Endothelial cell of umbilical vein (primary cell): ENCODE results near the gene UBTD2. TPM values are rescaled to one million over a fixed set of nuclear protein-coding genes. Genes with fewer than 3 reads are reported as not detected.

Experiments used
- BruUV-seq: library from RNA; stranded (reverse); fragments of 400-500 nt; replicated peaks from 2 replicates; lab custom pipeline; 2021; lab: Mats Ljungman, UMichigan
- CTCF ChIA-PET: fragments of 300-600, 350-600 bp; sonication (Branson Sonifier 250); formaldehyde crosslinking; loops from one replicate; lab custom pipeline; 2021; ENCODE audit warnings: antibody characterized with exemption, inconsistent platforms; lab: Charles Lee
- POLR2A ChIA-PET: fragments of 300-600, 350-600 bp; sonication (Branson Sonifier 250); formaldehyde crosslinking; loops from one replicate; lab custom pipeline; 2021; ENCODE audit warnings: antibody characterized with exemption, inconsistent platforms; lab: Charles Lee
- DNase-seq: peaks from one replicate; pipeline ENCODE4 v3.0.0-alpha.2; 2011; ENCODE audit warnings: low read depth, low spot score
- FAIRE-seq: peaks from 2 replicates; lab custom pipeline; 2011; peaks lifted over from hg19 to GRCh38; lab: Jason Lieb, UNC
- H2AFZ ChIP-seq: 2 replicates; pipeline ENCODE4 v1.6.0; 2012; ENCODE audit warnings: low read depth, low read length, control low read depth, inconsistent platforms
- H3K27ac ChIP-seq: 2 replicates; pipeline ENCODE4 v1.5.1; 2011; ENCODE audit warnings: low read depth, mild to moderate bottlenecking, control low read depth, low read length, moderate library complexity; ENCODE audit not compliant: insufficient read depth
- H3K27me3 ChIP-seq, 2 experiments: 2 replicates each; pipeline versions ENCODE4 v1.6.0 to v1.6.1; 2011; ENCODE audit warnings: low read length in 2 of 2, mixed read lengths in 1 of 2; ENCODE audit not compliant: control insufficient read depth in 2 of 2, insufficient read depth in 2 of 2
- H3K36me3 ChIP-seq, 2 experiments: 2 replicates in 1 of 2; 3 replicates in 1 of 2; pipeline ENCODE4 v1.5.1; 2011; ENCODE audit warnings: low read length in 2 of 2, mild to moderate bottlenecking in 1 of 2, moderate library complexity in 1 of 2; ENCODE audit not compliant: control insufficient read depth in 2 of 2, insufficient read depth in 2 of 2; ENCODE audit errors: extremely low read depth in 1 of 2
- H3K4me1 ChIP-seq: 3 replicates; pipeline ENCODE4 v1.5.1; 2011; ENCODE audit warnings: mild to moderate bottlenecking, low read length; ENCODE audit not compliant: control insufficient read depth, insufficient read depth; ENCODE audit errors: extremely low read depth
- H3K4me2 ChIP-seq: 2 replicates; pipeline ENCODE4 v1.6.1; 2011; ENCODE audit warnings: low read length, control low read depth, mixed read lengths; ENCODE audit not compliant: insufficient read depth
- H3K4me3 ChIP-seq, 3 experiments: fragments of 200-600 bp in 1 of 3; sonication (generic), shearing (Covaris generic) in 1 of 3; replicated peaks in 1 of 3; 2 replicates each; pipeline ENCODE4 v1.5.1; 2011 to 2016; ENCODE audit warnings: control low read depth in 3 of 3, low read length in 3 of 3, mild to moderate bottlenecking in 2 of 3, inconsistent platforms in 1 of 3, low read depth in 1 of 3, moderate library complexity in 1 of 3; ENCODE audit not compliant: insufficient read depth in 1 of 3
- H3K79me2 ChIP-seq: 2 replicates; pipeline ENCODE4 v1.6.0; 2012; ENCODE audit warnings: low read length, inconsistent platforms; ENCODE audit not compliant: control insufficient read depth, insufficient read depth
- H3K9ac ChIP-seq: replicated peaks from 2 replicates; pipeline ENCODE3; 2011; ENCODE audit warnings: low read length, control low read depth; ENCODE audit not compliant: insufficient read depth; ENCODE audit errors: extremely low read depth
- H3K9me1 ChIP-seq: replicated peaks from 3 replicates; pipeline ENCODE4 v1.6.0; 2011; ENCODE audit warnings: mild to moderate bottlenecking, low read length; ENCODE audit not compliant: control insufficient read depth, insufficient read depth; ENCODE audit errors: extremely low read depth
- H3K9me3 ChIP-seq: replicated peaks from 2 replicates; pipeline ENCODE4 v1.5.1; 2012; ENCODE audit warnings: low read length, inconsistent platforms; ENCODE audit not compliant: control insufficient read depth, insufficient read depth
- H4K20me1 ChIP-seq: replicated peaks from 2 replicates; pipeline ENCODE3; 2011; ENCODE audit warnings: mild to moderate bottlenecking, low read length; ENCODE audit not compliant: control insufficient read depth, insufficient read depth; ENCODE audit errors: extremely low read depth
- CTCF ChIP-seq, 2 donors: IDR thresholded peaks; 1 replicate in 1 of 2; 2 replicates in 1 of 2; pipeline ENCODE4 v1.5.1; 2011; ENCODE audit warnings: low read length in 2 of 2, mild to moderate bottlenecking in 2 of 2, moderate library complexity in 2 of 2, control low read depth in 1 of 2, inconsistent platforms in 1 of 2, low read depth in 1 of 2; ENCODE audit not compliant: insufficient read depth in 1 of 2; ENCODE audit errors: extremely low read depth in 1 of 2
- EZH2 ChIP-seq: IDR thresholded peaks from 2 replicates; pipeline ENCODE4 v1.6.1; 2012; ENCODE audit warnings: borderline replicate concordance, low read depth, mild to moderate bottlenecking, moderate library complexity, low read length, inconsistent platforms; ENCODE audit not compliant: severe bottlenecking
- FOS ChIP-seq: IDR thresholded peaks from 2 replicates; pipeline ENCODE4 v1.6.1; 2011; ENCODE audit warnings: mild to moderate bottlenecking, low read length, moderate library complexity, borderline replicate concordance; ENCODE audit not compliant: insufficient read depth
- GATA2 ChIP-seq: IDR thresholded peaks from 2 replicates; pipeline ENCODE4 v1.7.0; 2011; ENCODE audit warnings: low read depth, mild to moderate bottlenecking, moderate library complexity, mixed read lengths, low read length; ENCODE audit not compliant: insufficient read length, insufficient read depth
- JUN ChIP-seq: IDR thresholded peaks from 2 replicates; pipeline ENCODE4 v1.6.1; 2011; ENCODE audit warnings: borderline replicate concordance, low read depth; ENCODE audit not compliant: insufficient read length, insufficient read depth
- MAX ChIP-seq: IDR thresholded peaks from 2 replicates; pipeline ENCODE4 v1.6.1; 2011; ENCODE audit not compliant: insufficient read depth, insufficient read length
- MYC ChIP-seq: IDR thresholded peaks from one replicate; pipeline ENCODE4 v1.6.1; 2011; ENCODE audit warnings: mild to moderate bottlenecking, low read depth, low read length
- POLR2A ChIP-seq: IDR thresholded peaks from 2 replicates; pipeline ENCODE4 v1.6.1; 2012; ENCODE audit warnings: low read depth, mild to moderate bottlenecking, control low read depth, low read length
- POLR2AphosphoS5 ChIP-seq: IDR thresholded peaks from 2 replicates; pipeline ENCODE4 v1.6.1; 2012; ENCODE audit warnings: low read depth, mild to moderate bottlenecking, control low read depth, low read length, moderate library complexity; ENCODE audit not compliant: insufficient read depth
- dilution Hi-C: fragments of 300-500 bp; cut with MboI; formaldehyde crosslinking; loops from one replicate; pipeline ENCODE4 v1.15.0; 2019; ENCODE audit warnings: low sequenced_read_pairs; ENCODE audit not compliant: extremely low pct_ligation_motif_present
- intact Hi-C: fragments of 100-400 bp; cut with micrococcal nuclease; formaldehyde crosslinking; loops from one replicate; pipeline ENCODE4 v1.10.0; 2022
- polyA plus RNA-seq, 4 experiments: library from polyadenylated mRNA; depleted of rRNA in 3 of 4; stranded (reverse) in 3 of 4; unstranded in 1 of 4; fragments of >200 nt; gene quantifications; 2 replicates each; pipeline versions ENCODE4 v1.2.1 to v1.2.3, GENCODE V29; 2011 to 2012; ENCODE audit warnings: missing spikeins in 1 of 4
- total RNA-seq: library from RNA; stranded (reverse); gene quantifications from 2 replicates; pipeline ENCODE4 v1.2.3, GENCODE V29; 2021

Gene UBTD2
- total and polyA plus RNA-seq, 2 donors (not counting 3 experiments of a cell fraction or from before 2014, with no cell fraction given): 10.1 to 22.6 TPM

DNA sequence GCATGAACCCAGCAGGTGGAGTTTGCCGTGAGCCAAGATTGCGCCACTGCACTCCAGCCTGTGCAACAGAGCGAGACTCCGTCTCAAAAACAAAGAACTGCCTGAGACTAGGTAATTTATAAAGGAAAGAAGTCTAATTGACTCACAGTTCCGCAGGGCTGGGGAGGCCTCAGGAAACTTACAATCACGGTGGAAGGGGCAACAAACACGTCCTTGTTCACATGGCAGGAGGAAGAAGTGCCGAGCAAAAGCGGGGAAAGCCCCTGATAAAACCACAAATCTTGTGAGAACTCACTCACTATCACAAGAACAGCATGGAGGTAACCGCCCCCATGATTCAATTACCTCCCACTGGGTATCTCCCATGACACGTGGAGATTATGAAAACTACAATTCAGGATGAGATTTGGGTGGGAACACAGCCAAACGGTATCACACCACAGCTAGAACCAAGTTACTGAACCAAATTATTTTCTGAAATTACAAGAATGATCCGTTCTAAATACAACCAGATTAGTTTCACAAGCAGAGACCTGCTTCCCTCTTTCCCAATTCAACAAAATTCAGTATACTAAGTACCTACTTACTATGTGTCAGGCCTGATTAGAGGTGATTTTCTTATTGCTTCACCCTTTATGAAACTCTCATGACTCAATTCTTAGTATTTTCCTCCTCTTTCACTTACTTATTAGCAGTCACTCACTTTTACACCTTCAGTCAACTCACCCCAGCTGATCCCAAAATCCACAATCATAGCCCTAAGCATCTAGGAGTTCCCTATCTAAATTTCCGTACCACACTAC lies 8.4 kb downstream of the UBTD2 start:
- H4K20me1 ChIP-seq: peaks cover 15% of the 10 kb centered on the region
- intact Hi-C loops: no loop called here
- H3K79me2 ChIP-seq: peaks cover 82% of the 10 kb centered on the region
- H3K4me1 ChIP-seq: peaks cover 4% of the 10 kb centered on the region
- H3K9ac ChIP-seq: no peak overlapping the region
- no peak overlapping the region for H3K27ac ChIP-seq
- H3K4me2 ChIP-seq: no peak overlapping the region
- FAIRE-seq (no peak), DNase-seq (no peak)
- no peak overlapping the region for H2AFZ ChIP-seq
- POLR2A ChIA-PET: no interaction called here
- dilution Hi-C loops: no loop called here
- no peaks in the 10 kb centered on the region for H3K27me3 ChIP-seq
- TF ChIP-seq POLR2AphosphoS5 (no peak), JUN (no peak), GATA2 (no peak), CTCF (IDR thresholded peaks at IDR 0.05; ENCODE audit: extremely low read depth in 1 of 2, insufficient read depth in 1 of 2, low read depth in 1 of 2, low read length in 2 of 2) (no peak), EZH2 (no peak), POLR2A (no peak), MAX (no peak), FOS (no peak), MYC (no peak)
- no peak overlapping the region for H3K4me3 ChIP-seq
- H3K36me3 ChIP-seq: no peaks in the 10 kb centered on the region
- no TSS peak for BruUV-seq
- no peaks in the 10 kb centered on the region for H3K9me3 ChIP-seq
- H3K9me1 ChIP-seq: no peaks in the 10 kb centered on the region
- CTCF ChIA-PET: no interaction called here
